Naive thymus-derived CD4-positive, alpha-beta T cell (primary cell): Measurements from ENCODE around the gene NSF. TPM values are rescaled to one million over a fixed set of nuclear protein-coding genes. Genes with fewer than 3 reads are reported as not detected.
"Not testable (repeated sequence)": the region's sequence is repeated elsewhere in the genome, so short reads cannot be mapped to it uniquely, and the experiment has no call there.

Experiments used
- ATAC-seq: fragments of 150-1000 bp; cut with Tn5 transposase; 2 replicates; pipeline ENCODE4 v1.10.0; 2021; ENCODE audit warnings: mild to moderate bottlenecking, moderate library complexity
- CTCF ChIA-PET: fragments of 350-600 bp; sonication (Branson Sonifier 250); formaldehyde crosslinking; loops from one replicate; lab custom pipeline; 2021; ENCODE audit warnings: antibody characterized with exemption; lab: Charles Lee
- POLR2A ChIA-PET: fragments of 350-600 bp; sonication (Branson Sonifier 250); formaldehyde crosslinking; loops from one replicate; lab custom pipeline; 2021; ENCODE audit warnings: antibody characterized with exemption, inconsistent platforms; lab: Charles Lee
- DNase-seq, 9 donors: peaks; one replicate each; pipeline versions ENCODE4 v3.0.0 to v3.0.0-alpha.2; 2020 to 2022; ENCODE audit warnings: mixed read lengths in 1 of 9
- H3K27ac ChIP-seq: one replicate; pipeline ENCODE4 v1.7.0; 2013; ENCODE audit warnings: mild to moderate bottlenecking, low read depth, low read length, moderate library complexity
- H3K27me3 ChIP-seq, 2 donors: one replicate each; pipeline ENCODE4 v1.7.0; 2013; ENCODE audit warnings: low read length in 2 of 2, mild to moderate bottlenecking in 2 of 2, moderate library complexity in 2 of 2; ENCODE audit not compliant: control insufficient read depth in 2 of 2, insufficient read depth in 2 of 2
- H3K36me3 ChIP-seq, 3 experiments: 1 replicate in 2 of 3; 2 replicates in 1 of 3; pipeline ENCODE4 v1.7.0; 2013; ENCODE audit warnings: low read length in 3 of 3, mild to moderate bottlenecking in 3 of 3, moderate library complexity in 1 of 3; ENCODE audit not compliant: insufficient read depth in 3 of 3, control insufficient read depth in 2 of 3
- H3K4me1 ChIP-seq, 2 donors: one replicate each; pipeline ENCODE4 v1.7.0; 2013; ENCODE audit warnings: low read length in 2 of 2, mild to moderate bottlenecking in 2 of 2, moderate library complexity in 1 of 2; ENCODE audit not compliant: control insufficient read depth in 2 of 2, insufficient read depth in 2 of 2
- H3K4me3 ChIP-seq: 2 replicates; pipeline ENCODE4 v1.7.0; 2013; ENCODE audit warnings: mild to moderate bottlenecking, low read length
- H3K9me3 ChIP-seq, 3 experiments: 1 replicate in 2 of 3; 2 replicates in 1 of 3; pipeline ENCODE4 v1.7.0; 2013; ENCODE audit warnings: low read length in 3 of 3; ENCODE audit not compliant: control insufficient read depth in 2 of 3
- H3K27ac Mint-ChIP-seq, 9 donors: one replicate each; pipeline ENCODE4 v1.8.0; 2020 to 2022; ENCODE audit warnings: mixed read lengths in 9 of 9, mild to moderate bottlenecking in 8 of 9, moderate library complexity in 5 of 9, inconsistent platforms in 2 of 9
- H3K27me3 Mint-ChIP-seq, 5 donors: one replicate each; pipeline ENCODE4 v1.8.0; 2021 to 2022; ENCODE audit warnings: mixed read lengths in 5 of 5, mild to moderate bottlenecking in 1 of 5
- H3K36me3 Mint-ChIP-seq, 5 donors: one replicate each; pipeline ENCODE4 v1.8.0; 2020 to 2022; ENCODE audit warnings: mixed read lengths in 5 of 5, mild to moderate bottlenecking in 3 of 5, inconsistent platforms in 1 of 5
- H3K4me1 Mint-ChIP-seq, 7 donors: one replicate each; pipeline ENCODE4 v1.8.0; 2020 to 2022; ENCODE audit warnings: mixed read lengths in 7 of 7, mild to moderate bottlenecking in 3 of 7, inconsistent platforms in 1 of 7
- H3K4me3 Mint-ChIP-seq, 10 donors: one replicate each; pipeline ENCODE4 v1.8.0; 2020 to 2022; ENCODE audit warnings: mild to moderate bottlenecking in 10 of 10, mixed read lengths in 10 of 10, moderate library complexity in 6 of 10, inconsistent platforms in 2 of 10
- H3K9me3 Mint-ChIP-seq, 11 donors: one replicate each; pipeline ENCODE4 v1.8.0; 2020 to 2022; ENCODE audit warnings: mixed read lengths in 11 of 11, mild to moderate bottlenecking in 4 of 11, inconsistent platforms in 1 of 11, moderate library complexity in 1 of 11
- intact Hi-C, 2 donors: fragments of 100-400 bp; cut with micrococcal nuclease; formaldehyde crosslinking; loops; one replicate each; pipeline ENCODE4 v1.15.1; 2023
- polyA plus RNA-seq, 2 donors: library from polyadenylated mRNA; unstranded; fragments of 300-500 nt; fragmentation: Illumina TruSeq; gene quantifications; one replicate each; pipeline ENCODE4 v1.2.3, GENCODE V29; 2021
- total RNA-seq, 6 experiments: library from RNA in 5 of 6; stranded (reverse) in 5 of 6; gene quantifications; 1 replicate in 5 of 6; 2 replicates in 1 of 6; pipeline ENCODE4 v1.2.3 and lab custom pipeline; 2021 to 2026

The NSF gene
- total and polyA plus RNA-seq, 7 experiments from 2014 or later: 13.0 to 59.8 (median 36.1) TPM

GRCh38 chr17:46793023-46793422 is 202.6 kb downstream of the NSF start:
- intact Hi-C loops, H3K4me3 ChIP-seq, H3K4me3 Mint-ChIP-seq, H3K27ac ChIP-seq, H3K36me3 Mint-ChIP-seq, H3K27me3 ChIP-seq, H3K27ac Mint-ChIP-seq, H3K9me3 ChIP-seq, H3K36me3 ChIP-seq, ATAC-seq, H3K4me1 Mint-ChIP-seq, H3K4me1 ChIP-seq, DNase-seq, H3K9me3 Mint-ChIP-seq, CTCF ChIA-PET: not testable (repeated sequence)
- POLR2A ChIA-PET: interaction anchor here (0.6 kb wide), 1 partner anchor 72 kb away, joined by 3 read pairs; no protein-coding TSS in a partner anchor
- H3K27me3 Mint-ChIP-seq: peaks cover 15 to 54% (median 19%) of the 10 kb centered on the region in 5 donors

GRCh38 chr17:46793541-46793940 is 203.1 kb downstream of the NSF start:
- no peak for ATAC-seq
- peaks cover 0 to 4% (median 0%) of the 10 kb centered on the region in 11 donors for H3K9me3 Mint-ChIP-seq
- Histone ChIP-seq H3K27ac (no peak overlapping the region), H3K27me3 (no peaks in the 10 kb centered on the region), H3K4me1 (no peaks in the 10 kb centered on the region), H3K9me3 (no peaks in the 10 kb centered on the region), H3K4me3 (no peak overlapping the region), H3K36me3 (no peaks in the 10 kb centered on the region)
- intact Hi-C loops: no loop called here
- H3K4me3 Mint-ChIP-seq: no peak overlapping the region
- DNase-seq: no peak
- H3K36me3 Mint-ChIP-seq: peaks cover 0 to 3% (median 0%) of the 10 kb centered on the region in 5 donors
- CTCF ChIA-PET: no interaction called here
- no peak overlapping the region for H3K27ac Mint-ChIP-seq
- no peaks in the 10 kb centered on the region for H3K4me1 Mint-ChIP-seq
- peaks cover 15 to 54% (median 19%) of the 10 kb centered on the region in 5 donors for H3K27me3 Mint-ChIP-seq
- POLR2A ChIA-PET: interaction anchor here (0.6 kb wide), 1 partner anchor 72 kb away, joined by 3 read pairs; no protein-coding TSS in a partner anchor

- Mint-ChIP-seq H3K27me3 (peaks cover 15 to 50% (median 19%) of the 10 kb centered on the region in 5 donors), H3K4me1 (no peaks in the 10 kb centered on the region), H3K27ac (no peak overlapping the region), H3K4me3 (no peak overlapping the region), H3K36me3 (peaks cover 0 to under 1% (median 0%) of the 10 kb centered on the region in 5 donors), H3K9me3 (peaks cover 0 to 2% (median 0%) of the 10 kb centered on the region in 11 donors)
- H3K27me3 ChIP-seq: no peaks in the 10 kb centered on the region
- no peak overlapping the region for H3K27ac ChIP-seq
- ATAC-seq (no peak), DNase-seq (no peak)
- no peaks in the 10 kb centered on the region for H3K4me1 ChIP-seq
- H3K4me3 ChIP-seq: no peak overlapping the region
- H3K36me3 ChIP-seq: no peaks in the 10 kb centered on the region
- CTCF ChIA-PET: no interaction called here
- POLR2A ChIA-PET: no interaction called here
- intact Hi-C loops: no loop called here
- H3K9me3 ChIP-seq: no peaks in the 10 kb centered on the region
Observed at GRCh38 chr17:46794318-46794717, 203.8 kb downstream of the NSF start.

GRCh38 chr17:46795379-46795952 is 205.0 kb downstream of the NSF start:
- ATAC-seq (no peak), DNase-seq (no peak)
- H3K27ac Mint-ChIP-seq: no peak overlapping the region
- POLR2A ChIA-PET: interaction anchor here (0.7 kb wide), 1 partner anchor 23 kb away, joined by 6 read pairs; no protein-coding TSS in a partner anchor
- intact Hi-C loops: no loop called here
- peaks cover 14 to 43% (median 20%) of the 10 kb centered on the region in 5 donors for H3K27me3 Mint-ChIP-seq
- no peaks in the 10 kb centered on the region for H3K4me1 Mint-ChIP-seq
- Histone ChIP-seq H3K27me3 (no peaks in the 10 kb centered on the region), H3K4me3 (no peak overlapping the region), H3K27ac (no peak overlapping the region), H3K36me3 (no peaks in the 10 kb centered on the region), H3K9me3 (no peaks in the 10 kb centered on the region), H3K4me1 (no peaks in the 10 kb centered on the region)
- no peak overlapping the region for H3K4me3 Mint-ChIP-seq
- H3K36me3 Mint-ChIP-seq: peaks cover 0 to under 1% (median 0%) of the 10 kb centered on the region in 5 donors
- CTCF ChIA-PET: no interaction called here
- H3K9me3 Mint-ChIP-seq: peaks cover 0 to 1% (median 0%) of the 10 kb centered on the region in 11 donors

GRCh38 chr17:46796084-46796483 is 205.6 kb downstream of the NSF start:
- H3K4me3 Mint-ChIP-seq: no peak overlapping the region
- H3K27ac Mint-ChIP-seq: no peak overlapping the region
- no peak for DNase-seq
- H3K27me3 Mint-ChIP-seq: peaks cover 13 to 42% (median 18%) of the 10 kb centered on the region in 5 donors
- H3K36me3 ChIP-seq: no peaks in the 10 kb centered on the region
- POLR2A ChIA-PET: interaction anchor here (0.7 kb wide), 1 partner anchor 23 kb away, joined by 6 read pairs; no protein-coding TSS in a partner anchor
- peaks cover 0 to 4% (median 0%) of the 10 kb centered on the region in 5 donors for H3K36me3 Mint-ChIP-seq
- H3K27ac ChIP-seq: no peak overlapping the region
- no peak for ATAC-seq
- no peak overlapping the region for H3K4me3 ChIP-seq
- H3K4me1 ChIP-seq: no peaks in the 10 kb centered on the region
- H3K9me3 Mint-ChIP-seq: peaks cover 0 to 5% (median 0%) of the 10 kb centered on the region in 11 donors
- H3K27me3 ChIP-seq: no peaks in the 10 kb centered on the region
- H3K9me3 ChIP-seq: no peaks in the 10 kb centered on the region
- H3K4me1 Mint-ChIP-seq: no peaks in the 10 kb centered on the region
- intact Hi-C loops: no loop called here
- CTCF ChIA-PET: no interaction called here

GRCh38 chr17:46796524-46796923 is 206.1 kb downstream of the NSF start:
- DNase-seq (no peak), ATAC-seq (no peak)
- Mint-ChIP-seq H3K36me3 (peaks cover 0 to 4% (median 0%) of the 10 kb centered on the region in 5 donors), H3K27ac (no peak overlapping the region), H3K4me3 (no peak overlapping the region), H3K9me3 (peaks cover 0 to 5% (median 0%) of the 10 kb centered on the region in 11 donors), H3K4me1 (no peaks in the 10 kb centered on the region), H3K27me3 (peaks cover 11 to 38% (median 16%) of the 10 kb centered on the region in 5 donors)
- no peaks in the 10 kb centered on the region for H3K36me3 ChIP-seq
- ChIA-PET CTCF (no interaction called here), POLR2A (interaction anchor here (0.7 kb wide), 1 partner anchor 24 kb away, joined by 6 read pairs; no protein-coding TSS in a partner anchor)
- no peaks in the 10 kb centered on the region for H3K9me3 ChIP-seq
- no peaks in the 10 kb centered on the region for H3K4me1 ChIP-seq
- intact Hi-C loops: no loop called here
- H3K4me3 ChIP-seq: no peak overlapping the region
- no peak overlapping the region for H3K27ac ChIP-seq
- no peaks in the 10 kb centered on the region for H3K27me3 ChIP-seq
